Measurements from ENCODE around the gene LHFPL2.

The LHFPL2 gene

DNA sequence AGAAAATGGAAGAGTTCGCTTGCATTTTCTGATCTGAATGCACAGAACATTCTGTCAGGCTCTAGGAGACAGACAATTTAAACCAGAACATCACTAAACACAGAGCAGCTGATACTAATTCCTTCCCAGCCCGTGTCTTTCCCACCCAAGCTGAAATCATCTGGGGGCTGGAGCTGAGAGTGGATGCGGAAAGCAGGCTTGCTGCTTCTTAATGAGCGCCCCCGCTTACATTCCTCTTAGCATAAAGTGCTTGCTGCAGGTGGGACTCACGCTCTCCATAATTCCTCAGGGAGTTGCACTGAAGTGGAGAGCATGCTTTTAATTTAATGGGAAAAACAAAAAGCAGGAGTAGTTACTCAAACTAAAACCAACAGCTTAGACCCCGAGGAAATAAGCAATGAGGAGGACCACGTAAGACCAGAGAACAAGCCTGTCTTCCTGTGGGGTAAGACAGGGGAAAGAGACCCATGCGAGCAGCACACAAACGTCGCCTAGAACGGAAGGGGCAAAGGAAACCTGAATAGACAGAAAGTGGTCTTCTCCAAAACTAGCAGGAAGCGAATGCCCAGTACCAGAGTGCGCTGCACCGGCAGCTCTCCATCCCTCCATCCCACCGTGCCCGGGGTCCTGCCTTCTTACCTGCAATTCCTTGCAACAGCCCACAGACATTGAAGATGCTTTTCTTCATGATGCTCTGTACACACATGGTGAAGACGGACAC lies 139.3 kb downstream of the LHFPL2 start:
- peak overlapping the region; percentile 66 for H3K4me3 ChIP-seq (replicated peaks; ENCODE audit: low read depth, low read length)
- TF ChIP-seq, protein P1, sequence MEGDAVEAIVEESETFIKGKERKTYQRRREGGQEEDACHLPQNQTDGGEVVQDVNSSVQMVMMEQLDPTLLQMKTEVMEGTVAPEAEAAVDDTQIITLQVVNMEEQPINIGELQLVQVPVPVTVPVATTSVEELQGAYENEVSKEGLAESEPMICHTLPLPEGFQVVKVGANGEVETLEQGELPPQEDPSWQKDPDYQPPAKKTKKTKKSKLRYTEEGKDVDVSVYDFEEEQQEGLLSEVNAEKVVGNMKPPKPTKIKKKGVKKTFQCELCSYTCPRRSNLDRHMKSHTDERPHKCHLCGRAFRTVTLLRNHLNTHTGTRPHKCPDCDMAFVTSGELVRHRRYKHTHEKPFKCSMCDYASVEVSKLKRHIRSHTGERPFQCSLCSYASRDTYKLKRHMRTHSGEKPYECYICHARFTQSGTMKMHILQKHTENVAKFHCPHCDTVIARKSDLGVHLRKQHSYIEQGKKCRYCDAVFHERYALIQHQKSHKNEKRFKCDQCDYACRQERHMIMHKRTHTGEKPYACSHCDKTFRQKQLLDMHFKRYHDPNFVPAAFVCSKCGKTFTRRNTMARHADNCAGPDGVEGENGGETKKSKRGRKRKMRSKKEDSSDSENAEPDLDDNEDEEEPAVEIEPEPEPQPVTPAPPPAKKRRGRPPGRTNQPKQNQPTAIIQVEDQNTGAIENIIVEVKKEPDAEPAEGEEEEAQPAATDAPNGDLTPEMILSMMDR (IDR thresholded peaks at IDR 0.05; ENCODE audit: low read length, missing control alignments), result no peak
- DNase-seq (ENCODE audit: low read depth), result no peak

DNA sequence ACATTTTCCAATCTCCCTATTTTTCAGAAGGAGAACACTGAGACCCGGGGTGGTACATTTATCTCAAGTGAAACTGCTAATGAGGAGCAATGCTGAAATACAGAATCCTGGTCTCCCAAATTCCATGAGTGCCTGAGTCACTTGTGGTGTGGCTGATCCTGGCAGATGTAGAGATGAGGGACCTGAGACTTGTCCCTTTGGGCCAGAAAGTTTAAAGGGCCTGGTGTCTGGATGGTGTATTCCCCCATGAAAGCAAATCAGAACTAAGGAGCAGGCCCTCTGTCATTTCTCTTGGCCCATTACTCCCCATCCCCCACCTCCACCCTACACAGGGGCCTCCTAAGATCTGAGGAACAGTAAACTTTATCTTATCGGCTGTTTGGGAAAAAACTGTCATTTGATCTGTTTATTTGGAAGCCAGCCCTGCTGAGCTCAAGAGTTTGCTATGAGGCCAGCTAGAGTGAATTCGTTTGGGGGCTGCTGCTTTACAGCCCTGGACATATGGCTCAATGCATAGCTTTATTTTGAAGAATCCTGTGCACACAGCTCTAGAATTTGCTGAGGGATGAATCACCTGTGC lies 140.3 kb downstream of the LHFPL2 start:
- TF ChIP-seq, protein P1 (IDR thresholded peaks at IDR 0.05; ENCODE audit: low read length, missing control alignments), result no peak
- DNase-seq (ENCODE audit: low read depth), result peak; percentile 65
- peak overlapping the region; percentile 66 for H3K4me3 ChIP-seq (replicated peaks; ENCODE audit: low read depth, low read length)

DNA sequence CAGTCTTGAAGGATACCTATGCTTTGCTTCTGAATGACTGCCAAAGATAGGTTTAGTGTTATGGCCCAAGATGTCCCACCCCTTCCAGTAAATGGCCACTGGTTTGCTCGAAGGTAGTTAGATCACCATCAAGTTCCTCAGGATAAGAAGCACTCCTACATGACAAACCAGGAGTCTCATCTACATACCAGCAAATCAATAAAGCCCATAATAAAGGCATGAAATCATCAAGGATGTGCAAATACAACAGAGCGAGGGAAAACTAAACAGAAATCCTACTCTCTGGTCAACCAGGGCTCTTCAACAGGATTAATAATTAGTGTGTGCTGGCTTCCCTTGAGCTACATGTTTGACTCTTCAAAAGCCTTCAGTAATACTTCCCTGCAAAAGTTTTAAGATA lies 141.0 kb downstream of the LHFPL2 start:
- TF ChIP-seq, protein P1 (IDR thresholded peaks at IDR 0.05; ENCODE audit: low read length, missing control alignments), result no peak
- peak overlapping the region; percentile 66 for H3K4me3 ChIP-seq (replicated peaks; ENCODE audit: low read depth, low read length)
- no peak for DNase-seq (ENCODE audit: low read depth)

DNA sequence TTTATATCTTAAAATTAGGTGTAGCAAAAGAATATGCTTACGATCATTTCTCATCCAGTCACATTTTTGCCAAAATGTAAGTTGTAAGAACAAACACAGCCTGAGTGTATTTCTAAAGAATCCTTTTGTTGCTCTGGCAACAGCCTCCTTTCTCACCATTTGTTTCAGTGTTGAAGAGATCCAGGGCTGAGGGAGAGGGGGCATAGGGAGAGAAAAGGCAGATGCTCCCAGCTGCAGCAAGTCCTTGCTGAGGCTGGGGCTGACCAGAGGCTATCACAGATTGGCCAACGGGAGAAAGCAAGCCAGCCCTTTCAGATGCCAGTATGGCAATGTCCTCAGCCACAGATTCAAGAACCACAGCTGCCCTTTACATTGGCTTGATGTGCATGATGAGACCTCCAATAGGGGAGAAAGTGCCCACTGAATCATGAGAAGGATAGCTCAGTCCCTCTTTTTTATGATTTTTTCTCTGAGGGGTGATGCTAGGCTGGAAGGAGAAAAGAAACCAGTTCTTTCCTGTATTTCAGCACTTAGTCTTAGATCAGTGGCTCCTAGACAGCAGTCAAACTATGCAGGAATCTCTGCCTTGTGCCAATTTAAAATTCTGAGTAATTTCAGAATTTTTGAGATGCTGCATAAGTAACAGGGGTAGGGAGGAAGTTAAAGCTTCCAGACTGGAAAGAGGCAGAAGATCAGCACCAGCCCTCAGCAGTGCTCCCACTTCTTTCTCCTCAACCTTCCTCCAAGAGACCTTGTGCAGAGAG lies 142.1 kb downstream of the LHFPL2 start:
- H3K4me3 ChIP-seq (replicated peaks; ENCODE audit: low read depth, low read length), result peak overlapping the region; percentile 66
- peak; percentile 53 for DNase-seq (ENCODE audit: low read depth)
- TF ChIP-seq, protein P1 (IDR thresholded peaks at IDR 0.05; ENCODE audit: low read length, missing control alignments), result no peak

DNA sequence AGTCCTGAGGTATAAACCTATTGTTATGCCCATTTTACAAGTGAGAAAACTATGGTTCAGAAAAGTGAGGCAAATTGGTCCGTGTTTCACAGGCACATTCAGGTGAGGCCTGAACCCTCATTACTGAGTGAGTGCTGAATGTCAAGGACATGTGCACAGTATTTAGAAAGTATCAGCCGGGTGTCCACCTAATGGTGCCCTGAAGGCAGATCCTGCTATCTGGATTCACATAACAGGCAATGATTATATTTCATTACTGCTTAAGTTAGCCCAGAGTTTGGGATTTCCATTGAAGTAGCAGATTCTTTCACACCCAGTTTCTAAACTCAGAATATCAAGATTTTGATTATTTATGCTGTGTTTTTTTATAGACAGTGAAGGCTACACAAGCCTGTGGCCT lies 142.7 kb downstream of the LHFPL2 start:
- peak overlapping the region; percentile 66 for H3K4me3 ChIP-seq (replicated peaks; ENCODE audit: low read depth, low read length)
- DNase-seq (ENCODE audit: low read depth), result no peak
- TF ChIP-seq, protein P1 (IDR thresholded peaks at IDR 0.05; ENCODE audit: low read length, missing control alignments), result no peak

DNA sequence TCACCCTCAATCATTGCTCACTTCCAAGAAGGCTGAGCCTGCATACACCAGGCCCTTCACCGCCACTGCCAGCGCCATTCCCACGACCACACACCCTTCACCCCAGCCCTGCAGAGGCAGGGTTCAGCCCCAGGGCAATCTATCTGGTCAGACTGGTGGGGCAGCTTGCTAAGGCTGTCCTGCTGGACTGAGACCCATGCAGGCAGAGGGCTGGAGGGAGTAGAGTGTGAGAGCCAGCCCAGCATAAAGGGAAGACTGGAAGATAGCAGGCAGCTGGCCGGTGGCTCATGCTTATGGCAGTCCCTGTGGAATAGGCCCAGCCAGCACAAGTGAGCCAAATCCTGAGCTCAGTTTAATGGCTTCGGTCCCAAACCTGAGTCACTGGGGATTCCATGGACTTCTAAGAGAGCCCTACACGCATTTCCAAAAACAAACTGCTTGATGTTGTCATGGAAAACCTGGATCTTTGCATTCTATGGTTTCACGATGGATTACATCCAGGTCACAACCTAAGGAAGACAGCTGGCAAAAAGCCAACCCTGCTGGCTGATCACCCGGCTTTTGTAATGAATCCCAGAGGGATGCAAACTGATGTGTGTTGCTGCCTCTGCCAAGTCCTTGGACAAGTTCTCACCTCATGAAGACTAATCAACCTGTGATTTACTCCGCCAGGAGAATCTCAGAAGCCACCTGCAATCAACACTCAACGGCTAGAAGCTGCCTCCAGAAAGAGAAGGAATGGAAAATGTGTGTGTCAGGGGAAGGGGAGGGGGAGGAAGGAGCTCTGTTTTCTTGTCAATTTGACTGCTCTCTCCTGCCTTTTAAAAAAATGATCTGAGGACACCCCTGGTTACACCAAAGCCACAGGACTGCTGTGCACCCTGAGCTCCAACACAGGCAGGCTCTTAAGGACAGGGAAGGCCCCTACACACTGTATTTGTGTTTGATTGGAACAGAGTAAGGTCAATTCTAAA lies 143.6 kb downstream of the LHFPL2 start:
- TF ChIP-seq, protein P1 (IDR thresholded peaks at IDR 0.05; ENCODE audit: low read length, missing control alignments), result no peak
- DNase-seq (ENCODE audit: low read depth), result peak; percentile 100
- peak overlapping the region; percentile 66 for H3K4me3 ChIP-seq (replicated peaks; ENCODE audit: low read depth, low read length)

All from fibroblast of pulmonary artery (primary cell).